ENCODE measurements around the gene IL17RD.

IL17RD gene

GRCh38 chr3:57100046-57100695 lies 65.0 kb downstream of the IL17RD start:
- H3K4me3 ChIP-seq (ENCODE audit: low read depth in 1 of 2, low read length in 1 of 2), result no peak overlapping the region
- no peak overlapping the region for H3K27ac ChIP-seq
- peaks cover 7 to 11% of the 10 kb centered on the region in 2 experiments for H3K4me1 ChIP-seq (ENCODE audit: control insufficient read depth in 1 of 2, insufficient read depth in 1 of 2, low read depth in 1 of 2, low read length in 1 of 2)
- peak; percentile 67 for TF ChIP-seq CTCF (IDR thresholded peaks at IDR 0.05)
- H3K9me3 ChIP-seq, result no peaks in the 10 kb centered on the region
- H3K27me3 ChIP-seq, result no peaks in the 10 kb centered on the region
- no peaks in the 10 kb centered on the region for H3K36me3 ChIP-seq

GRCh38 chr3:57098418-57099310 lies 66.5 kb downstream of the IL17RD start:
- no peak for TF ChIP-seq CTCF (IDR thresholded peaks at IDR 0.05)
- peaks cover 7 to 15% of the 10 kb centered on the region in 2 experiments for H3K4me1 ChIP-seq (ENCODE audit: control insufficient read depth in 1 of 2, insufficient read depth in 1 of 2, low read depth in 1 of 2, low read length in 1 of 2)
- no peaks in the 10 kb centered on the region for H3K9me3 ChIP-seq
- no peak overlapping the region for H3K27ac ChIP-seq
- H3K27me3 ChIP-seq, result no peaks in the 10 kb centered on the region
- no peak overlapping the region for H3K4me3 ChIP-seq (ENCODE audit: low read depth in 1 of 2, low read length in 1 of 2)
- H3K36me3 ChIP-seq, result no peaks in the 10 kb centered on the region

DNA sequence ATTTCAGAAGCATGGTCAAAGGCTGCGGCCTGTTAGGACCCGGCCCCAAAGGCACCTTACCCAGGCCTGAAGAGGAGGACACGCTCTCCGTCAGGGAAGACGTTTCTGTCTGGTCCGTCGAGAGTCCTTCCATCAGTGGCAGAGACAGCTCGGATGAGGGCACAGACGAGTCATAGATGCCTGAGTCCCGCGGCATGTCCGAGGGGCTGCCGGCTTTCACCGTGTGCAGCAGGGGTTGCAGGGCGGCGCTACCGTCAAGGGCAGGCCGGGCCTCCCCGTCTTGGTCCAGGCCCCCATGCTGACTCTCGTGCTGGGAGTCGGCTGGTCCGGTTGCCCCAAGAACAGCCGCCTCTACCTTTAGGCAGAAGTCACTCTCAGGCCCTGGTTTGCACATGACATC lies 67.6 kb downstream of the IL17RD start:
- TF ChIP-seq CTCF (IDR thresholded peaks at IDR 0.05), result no peak
- H3K36me3 ChIP-seq, result no peaks in the 10 kb centered on the region
- no peaks in the 10 kb centered on the region for H3K9me3 ChIP-seq
- peaks cover 7 to 15% of the 10 kb centered on the region in 2 experiments for H3K4me1 ChIP-seq (ENCODE audit: control insufficient read depth in 1 of 2, insufficient read depth in 1 of 2, low read depth in 1 of 2, low read length in 1 of 2)
- no peak overlapping the region for H3K4me3 ChIP-seq (ENCODE audit: low read depth in 1 of 2, low read length in 1 of 2)
- H3K27ac ChIP-seq, result no peak overlapping the region
- H3K27me3 ChIP-seq, result no peaks in the 10 kb centered on the region

DNA sequence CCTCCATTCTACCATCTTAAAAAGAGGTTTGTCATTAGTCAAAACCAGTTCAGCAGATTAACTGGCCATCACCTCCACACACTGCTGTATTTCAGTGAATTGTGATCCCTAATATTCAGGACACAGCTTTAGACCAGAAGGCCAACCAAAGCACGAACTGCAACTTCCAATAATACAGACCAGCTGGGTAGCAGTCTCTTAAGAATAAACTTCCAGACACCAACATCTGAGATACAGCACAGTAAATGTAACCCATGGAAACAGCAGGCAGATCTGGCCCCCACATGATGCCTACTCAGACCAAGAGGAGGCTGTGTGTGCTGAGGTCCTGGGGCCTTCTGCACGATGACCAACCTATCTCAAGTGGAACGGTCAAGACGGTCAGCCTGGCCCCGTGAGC lies 69.8 kb downstream of the IL17RD start:
- Histone ChIP-seq H3K4me3 (ENCODE audit: low read depth in 1 of 2, low read length in 1 of 2) (no peak overlapping the region), H3K9me3 (no peaks in the 10 kb centered on the region), H3K36me3 (no peaks in the 10 kb centered on the region), H3K27ac (no peak overlapping the region), H3K27me3 (no peaks in the 10 kb centered on the region), H3K4me1 (ENCODE audit: control insufficient read depth in 1 of 2, insufficient read depth in 1 of 2, low read depth in 1 of 2, low read length in 1 of 2) (peaks cover 1 to 8% of the 10 kb centered on the region in 2 experiments)
- no peak for TF ChIP-seq CTCF (IDR thresholded peaks at IDR 0.05)

DNA sequence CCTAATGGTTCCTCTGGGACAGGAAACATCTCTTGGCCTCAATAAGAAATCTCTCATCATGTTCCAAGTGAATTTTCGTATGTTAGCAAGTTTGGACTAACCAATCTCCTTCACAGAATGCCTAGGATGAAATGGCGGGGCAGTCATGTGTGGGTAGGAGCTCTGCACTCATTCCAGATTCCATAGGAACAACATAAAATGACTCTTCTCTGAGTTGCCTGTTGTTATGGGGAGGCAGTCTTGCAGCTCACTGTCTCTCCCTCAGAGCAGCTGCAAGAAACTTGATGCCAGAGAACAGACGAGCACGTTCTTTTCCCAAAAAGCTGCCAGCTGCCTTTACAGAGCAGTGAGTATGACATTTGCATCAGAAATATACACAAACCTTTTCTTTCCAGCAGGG lies 70.6 kb downstream of the IL17RD start:
- H3K27ac ChIP-seq, result no peak overlapping the region
- peaks cover 0 to 4% of the 10 kb centered on the region in 2 experiments for H3K4me1 ChIP-seq (ENCODE audit: control insufficient read depth in 1 of 2, insufficient read depth in 1 of 2, low read depth in 1 of 2, low read length in 1 of 2)
- H3K27me3 ChIP-seq, result no peaks in the 10 kb centered on the region
- no peak overlapping the region for H3K4me3 ChIP-seq (ENCODE audit: low read depth in 1 of 2, low read length in 1 of 2)
- no peak for TF ChIP-seq CTCF (IDR thresholded peaks at IDR 0.05)
- no peaks in the 10 kb centered on the region for H3K9me3 ChIP-seq
- H3K36me3 ChIP-seq, result no peaks in the 10 kb centered on the region

Measured in neutrophil (primary cell).